Measurements from ENCODE around the gene GHR.

DNA sequence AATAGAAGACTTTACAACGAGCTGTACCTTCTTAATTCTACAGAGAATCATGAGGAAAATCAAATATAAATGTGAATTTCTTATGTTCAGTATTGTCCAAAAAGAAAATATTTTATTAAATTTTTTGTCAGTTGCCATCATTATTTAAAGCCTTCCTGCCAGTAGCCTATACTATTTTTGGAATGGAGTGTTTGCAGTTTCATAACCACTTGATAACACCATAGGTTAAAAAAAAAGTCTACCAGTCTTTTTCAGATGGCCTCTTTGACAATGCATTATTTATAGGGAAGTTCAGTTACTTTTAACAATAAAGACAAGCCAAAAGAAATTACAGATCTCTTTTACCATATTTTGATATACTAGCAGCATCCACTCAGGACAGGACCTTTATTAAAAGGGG, 253.1 kb downstream of the GHR start:
- TF ChIP-seq REST (IDR thresholded peaks at IDR 0.05; ENCODE audit: insufficient read depth in 1 of 2, low read depth in 2 of 2, low read length in 1 of 2), result no peak
- no peak for TF ChIP-seq CTCF (IDR thresholded peaks at IDR 0.05)
- TF ChIP-seq POLR2AphosphoS5 (IDR thresholded peaks at IDR 0.05; ENCODE audit: low read depth, low read length), result no peak
- TF ChIP-seq TCF7L2 (IDR thresholded peaks at IDR 0.05; ENCODE audit: low read depth, low read length), result no peak

All from Panc1 (cell line).